Activated CD4-positive, alpha-beta T cell treated with anti-CD3 and anti-CD28 coated beads, Interleukin-2, amount 50 U/mL, for 4 hours (primary cell): Measurements from ENCODE around the gene FGF12.

ENCODE experiments used
- DNase-seq, 2 experiments: peaks; one replicate each; pipeline ENCODE4 v3.0.0-alpha.2; 2020

FGF12 gene

GRCh38 chr3:192249516-192249915 lies 477.8 kb downstream of the FGF12 start:
- DNase-seq, result no peak

- DNase-seq, result no peak
Measured at GRCh38 chr3:192246847-192247559, 480.3 kb downstream of the FGF12 start.

GRCh38 chr3:192244591-192244990 lies 482.8 kb downstream of the FGF12 start:
- DNase-seq, result no peak

- DNase-seq, result no peak
Measured at GRCh38 chr3:192239956-192240355, 487.4 kb downstream of the FGF12 start.

DNA sequence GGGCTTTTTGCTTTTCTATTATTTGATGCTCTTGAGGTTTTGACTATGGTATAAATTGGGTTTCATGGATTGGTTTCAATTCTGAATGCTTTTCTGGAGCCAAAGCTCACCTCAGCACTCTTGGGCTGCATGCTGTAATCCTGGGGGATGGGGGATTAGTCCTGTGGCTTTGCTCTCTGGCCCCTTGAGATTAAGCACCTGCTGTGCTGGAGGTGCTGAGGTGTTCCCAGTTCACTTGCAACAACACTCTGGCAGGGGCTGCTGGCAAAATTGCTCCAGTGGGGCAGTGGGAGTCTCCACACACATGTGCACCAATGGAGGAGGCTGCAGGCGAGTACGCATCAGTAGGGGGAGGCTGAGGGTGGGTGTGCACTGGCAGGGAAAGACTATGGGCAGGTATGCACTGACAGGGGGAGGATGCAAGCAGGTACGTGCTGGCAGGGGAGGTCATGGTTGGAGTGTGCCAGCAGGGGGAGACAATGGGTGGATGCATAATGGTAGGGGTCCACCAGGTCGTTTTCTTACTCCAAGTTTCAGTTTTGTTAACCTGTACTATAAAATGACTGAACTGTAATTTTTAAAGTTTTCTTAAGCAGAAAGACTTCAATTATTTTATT lies 489.2 kb downstream of the FGF12 start:
- no peak for DNase-seq

- DNase-seq, result no peak
Measured at GRCh38 chr3:192229866-192230265, 497.5 kb downstream of the FGF12 start.

DNA sequence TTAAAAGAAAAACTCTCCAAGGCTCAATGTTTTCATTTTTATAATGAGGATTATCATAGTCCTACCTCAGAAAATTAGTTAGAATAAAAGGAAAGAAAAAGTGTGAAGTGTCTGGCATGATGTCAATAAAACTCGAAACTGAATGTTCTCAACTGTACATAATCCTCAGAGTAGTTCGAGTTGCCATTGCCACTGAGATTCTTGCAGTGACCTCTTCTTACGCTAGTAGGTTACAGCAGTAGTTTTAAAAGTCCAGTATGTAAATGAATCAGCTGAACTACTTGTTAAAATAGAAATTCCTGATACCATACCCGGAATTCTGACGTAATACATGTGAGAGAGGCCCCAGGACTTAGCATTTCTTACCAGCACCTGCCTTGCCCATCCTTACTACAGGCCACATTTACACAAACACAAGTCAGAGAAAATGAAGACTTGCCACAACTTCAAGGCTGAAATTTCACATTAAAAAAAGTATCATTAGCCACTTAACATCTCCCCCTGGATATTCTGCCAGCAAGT lies 502.6 kb downstream of the FGF12 start:
- no peak for DNase-seq

DNA sequence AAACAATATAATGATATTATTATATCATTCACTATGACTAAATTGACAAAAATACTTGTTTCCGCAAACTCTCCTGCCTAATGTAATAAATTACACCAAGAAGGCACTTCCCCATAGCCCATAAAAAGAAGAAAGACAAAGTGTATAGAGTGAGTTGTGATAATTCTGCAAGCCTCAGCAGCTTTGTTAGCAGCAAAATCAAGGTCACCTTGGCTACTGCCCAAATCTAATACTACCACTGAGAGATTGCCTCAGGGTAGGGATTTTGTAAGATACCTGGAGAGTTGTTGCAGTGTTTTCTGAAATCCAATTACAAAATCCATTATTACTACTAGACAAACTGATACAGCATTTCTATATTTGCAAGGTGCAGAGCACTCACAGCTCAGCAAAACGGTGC lies 503.5 kb downstream of the FGF12 start:
- no peak for DNase-seq

GRCh38 chr3:192220915-192221314 lies 506.4 kb downstream of the FGF12 start:
- DNase-seq, result no peak

- DNase-seq, result no peak
Measured at GRCh38 chr3:192219926-192220325, 507.4 kb downstream of the FGF12 start.

GRCh38 chr3:192216067-192216466 lies 511.3 kb downstream of the FGF12 start:
- DNase-seq, result no peak

GRCh38 chr3:192212979-192213378 lies 514.4 kb downstream of the FGF12 start:
- no peak for DNase-seq

GRCh38 chr3:192212335-192212734 lies 515.0 kb downstream of the FGF12 start:
- no peak for DNase-seq

GRCh38 chr3:192207651-192208050 lies 519.7 kb downstream of the FGF12 start:
- DNase-seq, result no peak

DNA sequence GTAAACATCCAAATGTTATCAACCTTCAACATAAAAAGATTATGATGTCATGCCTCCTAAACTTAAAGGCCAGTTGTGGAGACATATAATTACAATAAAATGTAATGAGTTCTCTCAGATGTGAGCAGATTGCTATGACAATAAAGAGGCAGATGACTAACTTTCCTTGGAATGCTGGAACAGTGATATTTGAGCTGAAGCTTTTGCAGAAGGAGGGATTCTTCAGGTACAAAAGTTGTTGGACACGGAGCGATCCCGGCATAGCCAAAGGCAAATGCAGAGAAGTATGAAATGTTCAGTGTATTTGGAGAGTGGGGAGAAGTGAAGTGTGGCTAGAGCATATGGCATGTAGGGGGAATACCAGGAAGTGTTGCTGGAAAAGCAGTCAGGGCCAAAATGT lies 520.1 kb downstream of the FGF12 start:
- DNase-seq, result no peak

GRCh38 chr3:192194085-192194484 lies 533.3 kb downstream of the FGF12 start:
- no peak for DNase-seq

GRCh38 chr3:192188218-192188835 lies 539.0 kb downstream of the FGF12 start:
- peak in 1 of 2 experiments; percentile 5 for DNase-seq

- DNase-seq, result no peak
Measured at GRCh38 chr3:192187485-192188051, 539.8 kb downstream of the FGF12 start.

DNA sequence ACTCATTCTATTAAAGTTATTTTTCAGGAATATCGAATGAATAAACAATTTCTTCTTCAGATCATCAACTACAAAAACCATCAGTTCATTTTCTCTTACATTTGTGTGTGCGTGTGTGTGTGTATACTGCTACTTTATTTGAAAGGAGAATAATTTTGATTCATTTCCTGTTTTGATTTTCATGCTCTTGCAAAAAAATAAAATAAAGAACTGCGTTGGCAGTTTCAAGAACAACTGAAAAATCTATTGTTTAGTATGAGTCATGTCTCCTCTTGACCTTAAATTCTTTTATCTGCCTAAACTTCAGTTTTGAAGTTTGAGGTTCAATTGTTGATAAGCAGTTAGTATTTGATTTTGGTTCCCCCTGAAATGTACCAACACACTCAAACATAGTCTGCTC lies 540.8 kb downstream of the FGF12 start:
- DNase-seq, result no peak

GRCh38 chr3:192186045-192186444 lies 541.3 kb downstream of the FGF12 start:
- DNase-seq, result no peak

DNA sequence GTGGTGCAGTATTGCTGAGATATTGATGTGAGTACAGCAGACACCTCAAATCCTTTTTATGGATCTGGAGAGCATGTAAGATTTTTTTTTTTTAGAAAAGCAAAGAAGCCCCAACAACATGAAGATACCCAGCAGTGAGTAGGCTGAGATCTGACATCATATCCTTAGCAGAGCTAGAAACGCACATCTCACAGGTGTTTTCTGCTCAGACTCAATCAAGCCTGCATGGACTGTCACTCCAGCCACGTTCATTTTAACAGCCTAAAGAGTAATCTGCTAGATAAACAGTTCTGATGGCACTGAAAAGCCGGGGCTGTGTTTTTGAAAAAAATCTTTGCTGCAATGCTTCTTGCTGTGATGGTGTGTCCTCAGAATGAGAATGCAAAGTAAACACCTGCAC lies 544.2 kb downstream of the FGF12 start:
- no peak for DNase-seq

GRCh38 chr3:192181151-192181550 lies 546.2 kb downstream of the FGF12 start:
- no peak for DNase-seq

GRCh38 chr3:192177383-192177782 lies 550.0 kb downstream of the FGF12 start:
- no peak for DNase-seq

DNA sequence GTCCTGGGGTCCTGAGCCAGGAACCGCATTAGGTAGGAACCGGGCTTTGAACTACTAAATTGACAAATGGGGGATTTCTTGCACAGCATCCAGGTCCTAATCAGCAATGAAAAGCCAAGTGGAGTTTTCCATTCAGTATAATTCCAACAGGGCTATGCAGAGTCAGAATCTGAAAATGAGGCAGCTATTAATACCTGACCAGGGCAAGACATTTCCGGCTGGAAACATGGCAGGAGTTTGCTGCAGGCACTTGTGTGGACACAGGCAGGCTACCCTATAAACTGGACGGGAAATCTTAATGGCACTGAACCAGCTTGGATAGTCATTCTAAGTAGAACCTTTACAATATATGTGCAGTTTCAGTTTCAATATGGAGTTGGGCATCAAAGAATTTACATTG lies 553.1 kb downstream of the FGF12 start:
- no peak for DNase-seq
